ENCODE data around the gene MBIP. TPM values are rescaled to one million over a fixed set of nuclear protein-coding genes. Genes with fewer than 3 reads are reported as not detected.

MBIP gene
- total RNA-seq, 4 donors from 2014 or later = 18.7 to 33.4 (median 28.9) TPM

GRCh38 chr14:36270191-36270590 lies 50.2 kb downstream of the MBIP start:
- intact Hi-C loops (cut with DNase I; ENCODE audit: low total_unique reads) = no loop called here
- Histone ChIP-seq H3K36me3 (no peaks in the 10 kb centered on the region), H3K9me3 (no peaks in the 10 kb centered on the region), H3K4me1 (no peaks in the 10 kb centered on the region), H3K27ac (no peak overlapping the region), H3K4me3 (no peak overlapping the region), H3K27me3 (peaks cover 0 to 6% of the 10 kb centered on the region in 2 donors)
- TF ChIP-seq POLR2A (IDR thresholded peaks at IDR 0.05) (no peak), CTCF (IDR thresholded peaks at IDR 0.05) (no peak)
- DNase-seq = no peak

GRCh38 chr14:36268121-36268520 lies 52.3 kb downstream of the MBIP start:
- Histone ChIP-seq H3K4me3 (no peak overlapping the region), H3K4me1 (no peaks in the 10 kb centered on the region), H3K27ac (no peak overlapping the region), H3K27me3 (peaks cover 0 to under 1% of the 10 kb centered on the region in 2 donors), H3K9me3 (no peaks in the 10 kb centered on the region), H3K36me3 (no peaks in the 10 kb centered on the region)
- no peak for TF ChIP-seq CTCF (IDR thresholded peaks at IDR 0.05)
- TF ChIP-seq POLR2A (IDR thresholded peaks at IDR 0.05) = no peak
- no peak for DNase-seq
- intact Hi-C loops (cut with DNase I; ENCODE audit: low total_unique reads) = no loop called here

- Histone ChIP-seq H3K9me3 (no peaks in the 10 kb centered on the region), H3K27me3 (no peaks in the 10 kb centered on the region), H3K4me1 (no peaks in the 10 kb centered on the region), H3K27ac (no peak overlapping the region), H3K4me3 (no peak overlapping the region), H3K36me3 (no peaks in the 10 kb centered on the region)
- TF ChIP-seq CTCF (IDR thresholded peaks at IDR 0.05) (no peak), POLR2A (IDR thresholded peaks at IDR 0.05) (no peak)
- no peak for DNase-seq
- intact Hi-C loops (cut with DNase I; ENCODE audit: low total_unique reads) = no loop called here
Observed at GRCh38 chr14:36264595-36264994, 55.8 kb downstream of the MBIP start.

- intact Hi-C loops (cut with DNase I; ENCODE audit: low total_unique reads) = no loop called here
- Histone ChIP-seq H3K9me3 (no peaks in the 10 kb centered on the region), H3K4me1 (no peaks in the 10 kb centered on the region), H3K27me3 (no peaks in the 10 kb centered on the region), H3K4me3 (no peak overlapping the region), H3K27ac (no peak overlapping the region), H3K36me3 (no peaks in the 10 kb centered on the region)
- no peak for DNase-seq
- TF ChIP-seq CTCF (IDR thresholded peaks at IDR 0.05) = no peak
- TF ChIP-seq POLR2A (IDR thresholded peaks at IDR 0.05) = no peak
Observed at GRCh38 chr14:36264107-36264506, 56.3 kb downstream of the MBIP start.

- Histone ChIP-seq H3K27ac (no peak overlapping the region), H3K4me3 (no peak overlapping the region), H3K4me1 (no peaks in the 10 kb centered on the region), H3K27me3 (no peaks in the 10 kb centered on the region), H3K36me3 (no peaks in the 10 kb centered on the region), H3K9me3 (no peaks in the 10 kb centered on the region)
- TF ChIP-seq CTCF (IDR thresholded peaks at IDR 0.05) (no peak), POLR2A (IDR thresholded peaks at IDR 0.05) (no peak)
- DNase-seq = no peak
- intact Hi-C loops (cut with DNase I; ENCODE audit: low total_unique reads) = no loop called here
Observed at GRCh38 chr14:36260970-36261640, 59.3 kb downstream of the MBIP start.
